GM19035 (cell line): Measurements from ENCODE around the gene ENTREP3.
"Not testable (repeated sequence)": the region's sequence is repeated elsewhere in the genome, so short reads cannot be mapped to it uniquely, and the experiment has no call there.

Source experiments
- ATAC-seq: cut with Tn5 transposase; IDR thresholded peaks from one replicate; pipeline ENCODE4 v1.9.1; 2021; ENCODE audit not compliant: unreplicated experiment

Gene ENTREP3, protein sequence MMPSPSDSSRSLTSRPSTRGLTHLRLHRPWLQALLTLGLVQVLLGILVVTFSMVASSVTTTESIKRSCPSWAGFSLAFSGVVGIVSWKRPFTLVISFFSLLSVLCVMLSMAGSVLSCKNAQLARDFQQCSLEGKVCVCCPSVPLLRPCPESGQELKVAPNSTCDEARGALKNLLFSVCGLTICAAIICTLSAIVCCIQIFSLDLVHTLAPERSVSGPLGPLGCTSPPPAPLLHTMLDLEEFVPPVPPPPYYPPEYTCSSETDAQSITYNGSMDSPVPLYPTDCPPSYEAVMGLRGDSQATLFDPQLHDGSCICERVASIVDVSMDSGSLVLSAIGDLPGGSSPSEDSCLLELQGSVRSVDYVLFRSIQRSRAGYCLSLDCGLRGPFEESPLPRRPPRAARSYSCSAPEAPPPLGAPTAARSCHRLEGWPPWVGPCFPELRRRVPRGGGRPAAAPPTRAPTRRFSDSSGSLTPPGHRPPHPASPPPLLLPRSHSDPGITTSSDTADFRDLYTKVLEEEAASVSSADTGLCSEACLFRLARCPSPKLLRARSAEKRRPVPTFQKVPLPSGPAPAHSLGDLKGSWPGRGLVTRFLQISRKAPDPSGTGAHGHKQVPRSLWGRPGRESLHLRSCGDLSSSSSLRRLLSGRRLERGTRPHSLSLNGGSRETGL

DNA sequence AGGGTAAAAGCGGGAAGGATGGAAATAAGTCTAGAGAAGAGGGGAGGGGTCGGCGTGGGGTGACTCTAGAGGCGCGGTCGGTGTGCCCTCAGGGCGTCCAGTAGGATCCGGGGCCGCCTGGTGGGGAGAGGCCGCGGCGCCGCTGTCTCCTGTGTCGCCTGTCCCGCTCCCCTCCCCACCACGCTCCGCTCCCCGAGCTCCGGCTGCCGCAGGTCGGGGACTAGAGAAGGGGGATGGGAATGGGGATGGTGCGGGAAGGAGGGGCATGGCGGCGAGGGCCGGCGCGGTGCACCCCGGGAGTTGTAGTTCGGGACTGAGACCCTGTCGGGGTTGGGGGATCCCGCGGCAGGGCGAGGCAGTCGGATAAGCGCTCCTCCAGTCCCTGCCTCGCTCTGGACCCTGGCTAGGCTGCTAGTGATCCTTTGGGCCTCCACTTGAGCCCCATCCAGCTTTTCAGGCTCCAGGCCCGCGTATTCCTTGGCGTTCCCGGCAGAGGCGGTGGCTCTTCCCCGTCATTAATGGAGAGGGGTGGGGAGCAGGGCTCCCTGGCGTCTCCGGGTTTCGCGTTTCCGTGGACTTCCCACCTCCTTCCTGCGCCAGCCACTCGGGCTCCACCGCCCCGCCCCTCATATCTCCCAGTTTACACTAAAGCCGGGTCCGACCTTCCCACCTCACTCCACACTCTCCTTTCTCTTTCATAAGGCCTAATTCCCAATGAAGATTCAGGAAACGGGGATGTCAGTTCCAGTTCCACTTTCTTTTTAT lies at the start of gene ENTREP3:
TSS of gene ENTREP3 (minus strand) at position 241 of the 765 bp plus-strand sequence. CDS start 606 bp downstream, outside the sequence.
- no peak for ATAC-seq

DNA sequence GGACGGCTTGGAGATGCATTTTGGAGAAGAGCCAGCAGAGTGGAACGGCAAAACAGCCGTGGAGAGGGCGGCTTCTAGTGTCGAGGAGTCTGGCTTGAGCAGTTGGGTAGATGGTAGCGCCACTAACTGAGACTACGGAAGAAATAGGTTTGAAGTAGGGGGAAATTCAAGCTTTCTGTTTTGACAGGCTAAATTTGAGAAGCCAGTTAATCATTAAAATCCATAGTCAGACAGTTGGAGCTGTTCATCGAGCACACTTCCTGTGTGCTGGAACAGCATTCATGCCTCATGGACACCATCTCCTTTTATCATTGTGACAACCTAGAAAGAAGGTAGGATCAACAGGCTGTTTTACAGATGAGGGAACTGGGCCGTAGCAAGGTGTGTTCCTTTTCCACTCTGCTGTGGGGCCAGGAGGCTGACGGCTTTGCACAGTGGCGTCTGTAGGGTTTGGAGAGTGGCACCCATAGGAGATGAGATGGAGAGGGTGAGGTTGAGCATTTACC lies 49.3 kb upstream of the ENTREP3 start:
- ATAC-seq: no peak

- no peak for ATAC-seq
Measured at GRCh38 chr1:155301342-155301841, 46.1 kb upstream of the ENTREP3 start, which contains the start of gene PKLR. TSS of gene PKLR (minus strand) at chr1:155301438. CDS start at chr1:155301395, 43 bp downstream.

DNA sequence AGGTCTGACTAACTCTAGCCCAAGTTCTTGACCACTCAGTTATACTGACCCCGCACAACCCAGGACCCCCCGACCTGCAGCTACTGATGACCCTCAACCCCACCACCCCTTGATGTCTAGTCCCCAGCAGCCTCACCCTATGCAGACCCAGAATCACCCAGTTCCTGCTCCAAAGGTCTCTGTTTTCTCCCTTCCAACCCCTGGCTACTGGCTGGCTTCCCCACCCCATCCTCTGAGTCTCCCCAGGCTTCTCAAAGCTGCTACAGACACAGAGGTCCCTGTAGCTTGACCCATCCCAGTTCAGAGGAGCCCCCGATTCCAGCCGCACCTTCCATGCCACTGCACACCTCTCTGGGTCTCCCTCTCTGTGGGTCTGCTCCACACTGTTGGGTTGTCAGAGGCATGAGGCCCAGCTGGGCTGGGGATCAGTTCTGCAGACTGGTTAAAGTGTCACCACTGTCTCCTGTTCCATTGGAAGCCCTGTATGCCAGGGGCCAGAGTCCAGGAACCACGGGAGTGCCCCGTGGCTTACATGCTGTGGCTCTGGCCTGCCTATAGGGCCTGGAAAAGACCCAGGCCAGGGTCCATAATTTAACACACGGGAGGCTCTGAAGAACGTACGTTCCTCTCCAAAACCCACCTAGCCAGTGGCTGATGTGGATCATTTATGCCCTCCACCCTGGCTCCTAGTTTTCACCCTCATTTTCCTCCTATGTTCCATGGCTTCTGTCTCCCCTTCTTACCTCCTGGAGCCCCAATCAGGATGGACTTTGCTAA lies 45.5 kb upstream of the ENTREP3 start:
- ATAC-seq: no peak

- no peak for ATAC-seq
Measured at GRCh38 chr1:155300024-155300423, 44.7 kb upstream of the ENTREP3 start.

GRCh38 chr1:155297384-155297783 lies 42.1 kb upstream of the ENTREP3 start:
- no peak for ATAC-seq

DNA sequence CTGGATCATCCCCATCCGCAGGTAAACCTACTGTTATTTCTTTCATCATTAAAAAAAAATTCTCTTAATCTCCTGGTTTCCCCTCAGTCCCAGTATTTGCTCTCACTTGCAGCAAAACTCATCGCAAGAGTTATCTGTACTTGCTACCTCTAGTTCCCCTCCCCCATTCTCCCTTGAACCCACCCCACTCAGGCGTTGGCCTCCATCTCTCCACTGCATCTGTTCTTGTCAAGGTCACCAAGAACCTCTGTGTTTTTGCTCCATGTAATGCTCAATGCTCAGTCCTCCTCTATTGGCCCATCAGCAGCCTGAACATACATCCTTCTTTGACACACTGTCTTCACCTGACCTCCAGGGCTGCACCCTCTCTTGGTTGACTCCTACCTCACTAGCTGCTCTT lies 41.4 kb upstream of the ENTREP3 start:
- no peak for ATAC-seq

DNA sequence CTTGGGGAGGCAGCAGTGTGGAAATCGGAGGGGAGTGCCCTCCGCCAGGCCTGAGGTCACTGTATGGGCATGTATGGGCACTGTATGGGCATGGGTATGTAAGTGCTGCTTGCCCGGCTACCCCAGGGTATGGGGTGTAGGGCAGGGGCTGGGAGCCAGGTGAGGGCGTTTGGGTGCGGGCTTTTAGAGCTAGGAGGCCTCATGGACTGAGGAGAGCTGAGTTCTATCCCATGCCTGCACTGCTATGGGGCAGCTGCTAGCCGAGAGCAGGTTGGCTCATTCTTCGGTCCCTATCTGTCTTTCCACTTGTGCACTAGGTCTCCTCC lies 40.6 kb upstream of the ENTREP3 start:
- ATAC-seq: no peak

GRCh38 chr1:155295183-155295941 lies 40.1 kb upstream of the ENTREP3 start:
- ATAC-seq: no peak

- ATAC-seq: no peak
Measured at GRCh38 chr1:155294520-155295182, 39.4 kb upstream of the ENTREP3 start.

DNA sequence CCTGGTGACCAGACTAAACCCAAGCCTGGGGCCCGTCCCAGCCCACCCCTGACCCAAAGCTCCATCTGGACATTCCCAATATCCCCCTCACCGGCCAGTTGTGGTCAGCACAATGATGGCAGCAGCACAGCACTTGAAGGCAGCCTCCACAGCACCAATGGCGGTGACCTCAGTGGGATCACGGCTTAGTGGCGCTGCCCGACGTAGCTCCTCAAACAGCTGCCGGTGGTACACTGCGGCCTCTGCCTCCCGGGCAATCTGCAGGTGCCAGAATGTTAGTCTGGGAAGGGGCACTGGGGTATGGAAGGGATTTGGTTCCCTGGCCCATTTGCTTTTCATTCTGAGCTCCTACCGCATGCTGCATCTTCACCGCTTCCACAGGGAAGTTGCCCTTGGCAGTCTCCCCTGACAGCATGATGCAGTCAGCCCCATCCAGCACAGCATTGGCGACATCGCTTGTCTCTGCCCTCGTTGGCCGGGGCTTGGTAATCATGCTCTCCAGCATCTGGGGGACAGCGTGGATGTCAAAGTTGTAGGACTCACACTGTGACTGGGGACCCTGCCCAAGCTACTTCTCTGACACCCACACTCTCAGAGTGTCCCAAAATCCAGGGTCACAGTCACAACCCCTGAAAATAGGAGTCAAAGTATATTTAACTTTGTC lies 37.9 kb upstream of the ENTREP3 start:
- ATAC-seq: no peak

DNA sequence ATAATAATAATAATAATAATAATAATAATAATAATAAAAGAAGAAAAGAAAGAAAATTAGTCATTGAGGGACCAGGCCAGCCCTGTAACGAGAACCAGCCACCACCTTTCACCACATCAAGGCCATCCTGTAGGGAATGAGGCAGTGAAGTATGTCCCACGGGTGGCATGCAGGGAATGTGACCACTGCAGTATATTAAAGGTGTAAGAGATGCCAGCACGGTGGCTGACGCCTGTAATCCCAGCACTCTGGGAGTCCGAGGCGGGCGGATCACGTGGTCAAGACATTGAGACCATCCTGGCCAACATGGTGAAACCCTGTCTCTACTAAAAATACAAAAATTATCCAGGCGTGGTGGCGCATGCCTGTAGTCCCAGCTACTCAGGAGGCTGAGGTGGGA lies 35.7 kb upstream of the ENTREP3 start:
- ATAC-seq: not testable (repeated sequence)

GRCh38 chr1:155287987-155288543 lies 32.8 kb upstream of the ENTREP3 start:
- no peak for ATAC-seq

DNA sequence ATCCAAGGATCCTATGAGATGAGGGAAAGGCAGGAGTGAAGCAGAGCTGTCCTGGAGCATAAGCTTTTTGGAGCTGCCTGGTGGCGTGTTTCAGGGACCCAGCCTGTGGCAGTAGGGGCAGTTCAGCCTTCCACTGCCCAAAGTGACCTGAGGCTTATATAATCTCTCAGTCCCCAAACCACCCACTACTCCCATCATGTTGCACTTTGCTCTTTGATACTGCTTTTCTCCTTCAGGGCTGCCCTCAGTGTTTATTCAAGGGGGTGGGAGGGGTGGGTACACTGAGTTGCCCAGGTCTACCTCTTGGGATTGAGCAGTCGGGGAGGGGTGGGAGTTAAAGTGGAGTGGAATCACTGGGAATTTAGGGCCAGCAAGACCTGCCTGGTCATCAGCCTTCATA lies 31.3 kb upstream of the ENTREP3 start:
- no peak for ATAC-seq

GRCh38 chr1:155285631-155286044 lies 30.4 kb upstream of the ENTREP3 start:
- no peak for ATAC-seq

- no peak for ATAC-seq
Measured at GRCh38 chr1:155285063-155285462, 29.8 kb upstream of the ENTREP3 start.

DNA sequence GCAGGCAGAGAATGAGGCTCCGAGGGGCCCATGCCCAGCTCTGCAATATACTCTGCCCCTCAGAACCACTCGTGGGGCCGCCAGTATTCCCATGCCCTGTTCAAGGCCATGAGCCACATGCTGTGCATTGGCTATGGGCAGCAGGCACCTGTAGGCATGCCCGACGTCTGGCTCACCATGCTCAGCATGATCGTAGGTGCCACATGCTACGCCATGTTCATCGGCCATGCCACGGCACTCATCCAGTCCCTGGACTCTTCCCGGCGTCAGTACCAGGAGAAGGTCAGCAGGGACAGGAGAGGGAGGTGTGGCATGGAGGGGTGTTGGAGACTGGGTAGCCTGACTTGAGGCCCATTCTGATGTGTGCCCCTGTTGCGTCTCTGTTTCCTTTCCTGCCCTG lies 29.2 kb upstream of the ENTREP3 start:
- ATAC-seq: no peak

- ATAC-seq: no peak
Measured at GRCh38 chr1:155282488-155283091, 27.3 kb upstream of the ENTREP3 start.
